Prostate gland (tissue), 2 donors: ENCODE measurements around the gene PAX5. TPM values are rescaled to one million over a fixed set of nuclear protein-coding genes. Genes with fewer than 3 reads are reported as not detected.

Experiments
- DNase-seq: peaks from one replicate; pipeline ENCODE4 v3.0.0-alpha.2; 2019; ENCODE audit warnings: low spot score
- H3K27ac ChIP-seq, 2 donors: fragments of 200-600 bp; sonication (generic); 2 replicates each; pipeline ENCODE4 v1.5.1; 2017 to 2019
- H3K27me3 ChIP-seq: fragments of 200-600 bp; sonication (generic); replicated peaks from 2 replicates; pipeline ENCODE4 v1.5.1; 2019; ENCODE audit not compliant: insufficient read depth
- H3K36me3 ChIP-seq, 2 donors: fragments of 200-600 bp; sonication (generic); 1 replicate in 1 of 2; 2 replicates in 1 of 2; pipeline versions ENCODE4 v1.5.1 to v1.8.1; 2017 to 2019
- H3K4me1 ChIP-seq: fragments of 200-600 bp; sonication (generic); replicated peaks from 2 replicates; pipeline ENCODE4 v1.5.1; 2019
- H3K4me3 ChIP-seq, 2 donors: fragments of 200-600 bp; sonication (generic); 2 replicates each; pipeline ENCODE4 v1.5.1; 2017 to 2019
- H3K9me3 ChIP-seq: fragments of 200-600 bp; sonication (generic); 2 replicates; pipeline ENCODE4 v1.5.1; 2017
- POLR2A ChIP-seq: fragments of 450-650 bp; IDR thresholded peaks from one replicate; pipeline ENCODE4 v1.6.1; 2016; ENCODE audit warnings: antibody characterized with exemption, mild to moderate bottlenecking
- POLR2AphosphoS5 ChIP-seq: sonication (generic); formaldehyde crosslinking; IDR thresholded peaks from one replicate; pipeline ENCODE4 v1.6.1; 2017; ENCODE audit warnings: antibody characterized with exemption
- WGBS: methylation state at CpG from one replicate; pipeline ENCODE4 v1.1.5; 2018; 5-methylcytosine and 5-hydroxymethylcytosine counted together
- intact Hi-C: fragments of 100-400 bp; cut with DNase I; formaldehyde crosslinking; loops from one replicate; pipeline ENCODE4 v1.14.2; 2022
- total RNA-seq, 2 donors: library from RNA; depleted of rRNA; stranded (reverse); fragments of >200 nt; gene quantifications; one replicate each; pipeline ENCODE4 v1.1.0, GENCODE V29; 2016
- TF ChIP-seq, protein P1 (sequence below), 4 experiments: fragments of 200-600 bp in 2 of 4; fragments of 450-650 bp in 2 of 4; sonication (generic) in 2 of 4; IDR thresholded peaks; 1 replicate in 3 of 4; 2 replicates in 1 of 4; pipeline ENCODE4 v1.5.1; 2016 to 2019; ENCODE audit warnings: antibody characterized with exemption in 4 of 4, mild to moderate bottlenecking in 2 of 4, moderate library complexity in 2 of 4

Gene PAX5
- total RNA-seq, 2 donors from 2014 or later, result 0.05 to 0.11 TPM

DNA sequence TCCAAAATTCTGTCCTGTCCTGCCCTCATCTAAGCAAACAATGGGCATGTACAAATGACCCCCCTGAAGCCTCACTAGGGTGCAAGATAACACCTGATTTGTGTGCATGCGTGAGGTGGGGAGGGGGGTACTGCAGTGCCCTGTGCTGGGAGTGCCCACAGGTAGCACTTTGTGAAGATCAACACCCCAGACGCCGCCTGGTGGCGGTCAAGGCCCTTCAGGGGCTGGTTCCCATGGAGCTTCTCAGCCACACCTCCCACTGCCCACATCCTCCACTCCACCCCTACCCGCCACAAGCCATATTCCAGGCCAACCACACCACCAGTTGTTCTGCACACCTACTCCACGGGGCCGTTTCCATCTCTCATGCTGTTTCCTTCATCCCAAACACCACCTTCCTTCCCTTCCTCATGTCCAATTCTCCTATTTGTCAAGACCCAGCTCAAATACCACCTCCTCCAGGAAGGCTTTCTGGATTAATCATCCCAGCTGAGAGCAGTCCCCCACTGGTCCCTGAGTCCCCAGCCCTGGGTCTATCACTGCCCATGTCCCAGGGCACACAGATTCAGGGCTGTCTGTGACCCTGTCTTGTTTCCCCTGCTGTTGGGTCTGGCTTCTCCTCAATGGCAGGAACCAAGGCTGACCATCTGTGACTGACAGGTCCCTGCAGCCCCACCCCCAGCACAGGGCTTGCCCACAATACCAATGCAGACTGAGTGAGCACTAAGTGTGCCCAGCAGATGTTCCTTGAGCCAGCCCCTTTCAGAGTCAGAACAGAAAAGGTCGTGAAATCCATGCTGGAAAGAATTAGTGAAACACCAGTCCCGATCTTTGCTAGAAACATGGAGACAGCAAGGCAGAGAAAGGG lies 178.4 kb downstream of the PAX5 start:
- H3K4me3 ChIP-seq, result no peak overlapping the region
- TF ChIP-seq POLR2AphosphoS5, result no peak
- TF ChIP-seq, protein P1, sequence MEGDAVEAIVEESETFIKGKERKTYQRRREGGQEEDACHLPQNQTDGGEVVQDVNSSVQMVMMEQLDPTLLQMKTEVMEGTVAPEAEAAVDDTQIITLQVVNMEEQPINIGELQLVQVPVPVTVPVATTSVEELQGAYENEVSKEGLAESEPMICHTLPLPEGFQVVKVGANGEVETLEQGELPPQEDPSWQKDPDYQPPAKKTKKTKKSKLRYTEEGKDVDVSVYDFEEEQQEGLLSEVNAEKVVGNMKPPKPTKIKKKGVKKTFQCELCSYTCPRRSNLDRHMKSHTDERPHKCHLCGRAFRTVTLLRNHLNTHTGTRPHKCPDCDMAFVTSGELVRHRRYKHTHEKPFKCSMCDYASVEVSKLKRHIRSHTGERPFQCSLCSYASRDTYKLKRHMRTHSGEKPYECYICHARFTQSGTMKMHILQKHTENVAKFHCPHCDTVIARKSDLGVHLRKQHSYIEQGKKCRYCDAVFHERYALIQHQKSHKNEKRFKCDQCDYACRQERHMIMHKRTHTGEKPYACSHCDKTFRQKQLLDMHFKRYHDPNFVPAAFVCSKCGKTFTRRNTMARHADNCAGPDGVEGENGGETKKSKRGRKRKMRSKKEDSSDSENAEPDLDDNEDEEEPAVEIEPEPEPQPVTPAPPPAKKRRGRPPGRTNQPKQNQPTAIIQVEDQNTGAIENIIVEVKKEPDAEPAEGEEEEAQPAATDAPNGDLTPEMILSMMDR (IDR thresholded peaks at IDR 0.05), result no peak
- TF ChIP-seq POLR2A, result no peak
- H3K27me3 ChIP-seq, result no peaks in the 10 kb centered on the region
- H3K4me1 ChIP-seq, result no peaks in the 10 kb centered on the region
- H3K9me3 ChIP-seq, result no peaks in the 10 kb centered on the region
- H3K36me3 ChIP-seq, result no peaks in the 10 kb centered on the region
- intact Hi-C loops, result no loop called here
- WGBS, result 88% methylated on average over 9 of the region's 9 CpGs
- no peak for DNase-seq
- no peak overlapping the region for H3K27ac ChIP-seq

DNA sequence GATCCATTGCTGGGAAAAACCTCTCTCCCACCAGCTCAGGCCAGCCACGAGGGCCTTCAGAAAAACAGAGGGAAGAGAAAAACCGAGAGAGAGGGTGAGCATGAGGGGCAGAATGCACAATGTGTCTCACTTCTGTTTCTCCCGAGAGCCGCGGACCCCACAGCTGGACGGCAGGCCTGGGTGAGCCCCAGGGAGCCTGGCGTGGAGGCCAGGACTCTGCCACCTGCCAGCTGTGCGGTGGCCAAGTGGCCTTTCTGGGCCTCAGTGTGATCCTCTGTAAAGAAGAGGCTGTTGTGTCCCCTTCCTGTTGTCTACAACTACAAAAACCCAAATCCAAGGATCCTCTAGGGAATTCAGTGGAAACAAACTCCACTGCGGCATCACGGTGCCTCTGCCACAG lies 179.3 kb downstream of the PAX5 start:
- intact Hi-C loops, result no loop called here
- TF ChIP-seq POLR2AphosphoS5 (no peak), POLR2A (no peak)
- TF ChIP-seq, protein P1 (IDR thresholded peaks at IDR 0.05), result no peak
- WGBS, result 83% methylated on average over 10 of the region's 10 CpGs

DNA sequence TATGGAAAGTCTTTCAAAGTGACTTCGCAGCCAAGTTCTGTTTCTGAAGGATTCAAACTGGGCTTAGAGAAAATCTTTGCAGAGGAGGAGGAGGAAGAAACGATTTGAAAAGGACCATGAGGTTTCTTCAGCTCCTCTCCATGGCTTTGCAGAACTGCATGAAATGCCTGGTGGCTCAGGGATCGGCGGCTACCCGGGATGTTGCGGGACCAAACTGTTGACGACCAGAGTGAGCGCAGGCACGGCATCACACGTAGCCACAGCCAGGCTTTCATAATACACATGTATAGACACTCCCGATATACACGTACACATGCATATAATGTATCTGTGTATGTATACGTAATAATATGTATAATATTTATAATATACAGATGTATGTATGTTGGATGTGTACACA lies 180.0 kb downstream of the PAX5 start:
- H3K36me3 ChIP-seq, result no peaks in the 10 kb centered on the region
- DNase-seq, result no peak
- H3K27me3 ChIP-seq, result no peaks in the 10 kb centered on the region
- H3K27ac ChIP-seq, result no peak overlapping the region
- H3K4me1 ChIP-seq, result no peaks in the 10 kb centered on the region
- 74% methylated on average over 13 of the region's 13 CpGs for WGBS
- intact Hi-C loops, result no loop called here
- H3K9me3 ChIP-seq, result no peaks in the 10 kb centered on the region
- no peak overlapping the region for H3K4me3 ChIP-seq
- TF ChIP-seq, protein P1 (IDR thresholded peaks at IDR 0.05), result no peak
- TF ChIP-seq POLR2A (no peak), POLR2AphosphoS5 (no peak)

More for the DNA sequence above, 179.3 kb downstream of the PAX5 start:
- no peaks in the 10 kb centered on the region for H3K27me3 ChIP-seq
- no peak overlapping the region for H3K27ac ChIP-seq
- no peaks in the 10 kb centered on the region for H3K4me1 ChIP-seq
- no peaks in the 10 kb centered on the region for H3K9me3 ChIP-seq
- no peaks in the 10 kb centered on the region for H3K36me3 ChIP-seq
- no peak for DNase-seq
- no peak overlapping the region for H3K4me3 ChIP-seq

DNA sequence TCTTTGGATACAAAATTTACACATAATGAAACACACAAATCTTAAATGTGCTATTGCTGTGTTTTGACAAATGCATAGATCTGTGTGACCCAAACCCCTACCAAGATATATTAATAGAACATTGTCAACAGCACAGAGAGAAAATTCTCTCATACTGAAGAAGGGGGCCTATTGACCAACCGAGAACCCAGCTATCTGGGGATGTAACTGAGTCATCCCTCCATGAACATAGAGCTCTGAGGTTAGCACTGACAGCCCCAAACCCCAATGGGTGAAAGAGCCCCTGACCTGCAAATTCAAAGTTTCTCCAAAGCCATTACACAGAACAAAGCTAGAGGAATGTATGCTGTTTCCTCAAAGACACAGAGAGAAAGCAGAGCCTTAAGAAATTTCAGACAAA lies 180.8 kb downstream of the PAX5 start:
- no peak for DNase-seq
- WGBS, result 81% methylated on average over 1 of the region's 1 CpG
- Histone ChIP-seq H3K27me3 (no peaks in the 10 kb centered on the region), H3K4me3 (no peak overlapping the region), H3K9me3 (no peaks in the 10 kb centered on the region), H3K4me1 (no peaks in the 10 kb centered on the region), H3K36me3 (no peaks in the 10 kb centered on the region), H3K27ac (no peak overlapping the region)
- intact Hi-C loops, result no loop called here
- TF ChIP-seq POLR2AphosphoS5 (no peak), POLR2A (no peak)
- TF ChIP-seq, protein P1 (IDR thresholded peaks at IDR 0.05), result no peak

DNA sequence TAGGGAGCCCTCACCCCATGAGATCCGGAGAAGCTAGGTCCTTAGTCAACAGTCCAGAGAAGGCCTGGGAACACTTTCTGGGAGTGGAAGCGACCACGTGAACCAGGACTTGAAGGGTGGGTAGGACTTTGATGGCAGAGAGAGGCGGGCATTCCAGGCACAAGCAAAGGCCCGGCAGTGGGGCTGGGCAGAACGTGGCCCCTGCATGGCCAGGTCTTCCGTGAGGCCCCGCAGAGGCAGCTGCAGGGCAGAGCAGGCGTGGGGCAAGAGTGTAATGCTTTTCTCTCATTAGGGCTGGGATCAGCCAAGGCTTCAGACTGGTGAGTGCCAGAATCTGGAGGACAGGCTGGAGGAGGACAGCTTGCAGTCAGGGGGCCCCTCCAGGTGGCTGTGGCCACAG lies 184.1 kb downstream of the PAX5 start:
- intact Hi-C loops, result no loop called here
- Histone ChIP-seq H3K9me3 (no peaks in the 10 kb centered on the region), H3K4me3 (no peak overlapping the region), H3K36me3 (no peaks in the 10 kb centered on the region), H3K4me1 (no peaks in the 10 kb centered on the region), H3K27ac (no peak overlapping the region), H3K27me3 (no peaks in the 10 kb centered on the region)
- TF ChIP-seq POLR2A (no peak), POLR2AphosphoS5 (no peak)
- TF ChIP-seq, protein P1 (IDR thresholded peaks at IDR 0.05), result no peak
- 93% methylated on average over 8 of the region's 9 CpGs for WGBS
- no peak for DNase-seq
